Stimulated activated CD8-positive, alpha-beta memory T cell treated with anti-CD3 and anti-CD28 coated beads, Interleukin-4, amount 100 ng/mL, for 1 hour (primary cell): ENCODE results near the gene SLC22A3.
"Not testable (repeated sequence)": the region's sequence is repeated elsewhere in the genome, so short reads cannot be mapped to it uniquely, and the experiment has no call there.

Experiments
- DNase-seq, 2 donors: peaks; one replicate each; pipeline ENCODE4 v3.0.0-alpha.2; 2020; ENCODE audit warnings: low read depth in 2 of 2, low spot score in 1 of 2

SLC22A3 gene

GRCh38 chr6:160373601-160374000 lies 25.4 kb downstream of the SLC22A3 start:
- DNase-seq, result not testable (repeated sequence)

GRCh38 chr6:160374836-160375560 lies 26.8 kb downstream of the SLC22A3 start:
- no peak for DNase-seq

- DNase-seq, result no peak
Measured at GRCh38 chr6:160375561-160375949, 27.4 kb downstream of the SLC22A3 start.

- no peak for DNase-seq
Measured at GRCh38 chr6:160376445-160376844, 28.3 kb downstream of the SLC22A3 start.

- DNase-seq, result no peak
Measured at GRCh38 chr6:160378218-160378617, 30.0 kb downstream of the SLC22A3 start.

GRCh38 chr6:160378882-160379281 lies 30.7 kb downstream of the SLC22A3 start:
- DNase-seq, result no peak

- no peak for DNase-seq
Measured at GRCh38 chr6:160379466-160379865, 31.3 kb downstream of the SLC22A3 start.

- DNase-seq, result no peak
Measured at GRCh38 chr6:160382946-160383345, 34.8 kb downstream of the SLC22A3 start.

- DNase-seq, result no peak
Measured at GRCh38 chr6:160386869-160387530, 38.8 kb downstream of the SLC22A3 start.

GRCh38 chr6:160387916-160388643 lies 39.9 kb downstream of the SLC22A3 start:
- DNase-seq, result no peak

- no peak for DNase-seq
Measured at GRCh38 chr6:160388922-160389321, 40.7 kb downstream of the SLC22A3 start.

- DNase-seq, result no peak
Measured at GRCh38 chr6:160391419-160392116, 43.4 kb downstream of the SLC22A3 start.

GRCh38 chr6:160393442-160393841 lies 45.3 kb downstream of the SLC22A3 start:
- not testable (repeated sequence) for DNase-seq

GRCh38 chr6:160393891-160394653 lies 45.9 kb downstream of the SLC22A3 start:
- DNase-seq, result no peak

- no peak for DNase-seq
Measured at GRCh38 chr6:160394654-160395035, 46.5 kb downstream of the SLC22A3 start.

GRCh38 chr6:160395187-160395586 lies 47.0 kb downstream of the SLC22A3 start:
- DNase-seq, result no peak

- no peak for DNase-seq
Measured at GRCh38 chr6:160396292-160396691, 48.1 kb downstream of the SLC22A3 start.

GRCh38 chr6:160398674-160399271 lies 50.6 kb downstream of the SLC22A3 start:
- DNase-seq, result no peak

GRCh38 chr6:160400446-160400845 lies 52.3 kb downstream of the SLC22A3 start:
- no peak for DNase-seq

GRCh38 chr6:160408528-160408927 lies 60.4 kb downstream of the SLC22A3 start:
- DNase-seq, result no peak
